Measurements from ENCODE around the gene PERP. TPM values are rescaled to one million over a fixed set of nuclear protein-coding genes. Genes with fewer than 3 reads are reported as not detected.
"Not testable (repeated sequence)": the region's sequence is repeated elsewhere in the genome, so short reads cannot be mapped to it uniquely, and the experiment has no call there.

PERP gene
- total and polyA plus RNA-seq, 4 experiments from 2014 or later: 4.2 to 8.0 (median 5.6) TPM

- Histone ChIP-seq H3K9me3 (ENCODE audit: control insufficient read depth in 1 of 2, low read length in 2 of 2) (no peaks in the 10 kb centered on the region), H3K27me3 (ENCODE audit: insufficient read depth, low read length) (no peaks in the 10 kb centered on the region), H3K27ac (ENCODE audit: low read depth, low read length) (no peak overlapping the region), H3K4me1 (ENCODE audit: insufficient read depth, low read length) (no peaks in the 10 kb centered on the region), H3K36me3 (ENCODE audit: insufficient read depth, low read length) (no peaks in the 10 kb centered on the region), H3K4me3 (ENCODE audit: low read length in 2 of 2) (no peak overlapping the region)
- no peak for DNase-seq
- Mint-ChIP-seq H3K4me3 (no peak overlapping the region), H3K4me1 (no peaks in the 10 kb centered on the region), H3K36me3 (no peaks in the 10 kb centered on the region), H3K27me3 (peaks cover 13% of the 10 kb centered on the region in 2 donors), H3K9me3 (peaks cover 0 to 5% (median 3%) of the 10 kb centered on the region in 8 donors), H3K27ac (no peak overlapping the region)
- POLR2A ChIA-PET (ENCODE audit: partially characterized antibody): no interaction called here
- intact Hi-C loops (cut with micrococcal nuclease): no loop called here
- CTCF ChIA-PET (ENCODE audit: partially characterized antibody): interaction anchor here (1.2 kb wide), 1 partner anchor 384 kb away, joined by 3 read pairs; no protein-coding TSS in a partner anchor
These were observed 16.9 kb upstream of the PERP start for GRCh38 chr6:138124096-138124495.

DNA sequence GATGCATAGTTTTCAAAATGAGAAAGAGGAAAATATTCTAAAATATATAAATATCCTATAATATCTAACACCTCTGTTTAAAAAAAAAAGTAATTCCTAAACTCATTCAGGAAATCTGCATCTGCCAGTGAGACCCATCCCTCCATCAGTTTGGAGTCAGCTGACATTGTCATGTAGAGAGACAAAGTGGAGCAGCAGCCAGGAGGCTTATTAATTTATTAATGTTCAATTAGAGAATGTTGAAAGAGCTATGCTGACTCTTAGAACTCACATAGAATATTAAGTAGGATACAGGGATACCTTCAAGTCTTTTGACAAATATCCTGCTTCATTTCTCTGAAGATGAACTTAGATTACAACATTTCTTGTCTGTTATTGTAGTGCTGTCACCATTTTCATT lies 12.8 kb upstream of the PERP start:
- intact Hi-C loops (cut with micrococcal nuclease): loop anchor here (5.0 kb wide), 1 partner anchor 867 kb away; the partner anchor contains the start of gene REPS1
- ChIA-PET POLR2A (ENCODE audit: partially characterized antibody) (no interaction called here), CTCF (ENCODE audit: partially characterized antibody) (interaction anchor here (0.9 to 9.5 kb wide), 5 partner anchors 9 to 400 kb away, joined by 3 to 141 read pairs (median 54); no protein-coding TSS in a partner anchor)
- DNase-seq: no peak
- Mint-ChIP-seq H3K27me3 (peaks cover 22 to 23% of the 10 kb centered on the region in 2 donors), H3K4me3 (no peak overlapping the region), H3K36me3 (no peaks in the 10 kb centered on the region), H3K4me1 (peaks cover 3 to 5% (median 4%) of the 10 kb centered on the region in 4 donors), H3K27ac (no peak overlapping the region), H3K9me3 (peaks cover 0 to 7% (median 3%) of the 10 kb centered on the region in 8 donors)
- Histone ChIP-seq H3K9me3 (ENCODE audit: control insufficient read depth in 1 of 2, low read length in 2 of 2) (no peaks in the 10 kb centered on the region), H3K27me3 (ENCODE audit: insufficient read depth, low read length) (no peaks in the 10 kb centered on the region), H3K36me3 (ENCODE audit: insufficient read depth, low read length) (no peaks in the 10 kb centered on the region), H3K4me1 (ENCODE audit: insufficient read depth, low read length) (no peaks in the 10 kb centered on the region), H3K27ac (ENCODE audit: low read depth, low read length) (no peak overlapping the region), H3K4me3 (ENCODE audit: low read length in 2 of 2) (no peak overlapping the region)

GRCh38 chr6:138119229-138119628 lies 12.0 kb upstream of the PERP start:
- intact Hi-C loops (cut with micrococcal nuclease): loop anchor here (5.0 kb wide), 1 partner anchor 868 kb away; the partner anchor contains the start of gene REPS1
- H3K4me1 ChIP-seq (ENCODE audit: insufficient read depth, low read length); POLR2A ChIA-PET (ENCODE audit: partially characterized antibody); H3K4me3 Mint-ChIP-seq; H3K4me1 Mint-ChIP-seq; H3K36me3 Mint-ChIP-seq; H3K27ac ChIP-seq (ENCODE audit: low read depth, low read length); H3K27ac Mint-ChIP-seq; H3K4me3 ChIP-seq (ENCODE audit: low read length in 2 of 2); H3K9me3 Mint-ChIP-seq; H3K9me3 ChIP-seq (ENCODE audit: control insufficient read depth in 1 of 2, low read length in 2 of 2); H3K36me3 ChIP-seq (ENCODE audit: insufficient read depth, low read length); H3K27me3 ChIP-seq (ENCODE audit: insufficient read depth, low read length); DNase-seq: not testable (repeated sequence)
- peaks cover 25 to 26% of the 10 kb centered on the region in 2 donors for H3K27me3 Mint-ChIP-seq
- CTCF ChIA-PET (ENCODE audit: partially characterized antibody): interaction anchor here (5.4 to 9.5 kb wide), 4 partner anchors 14 to 400 kb away, joined by 41 to 141 read pairs (median 66); no protein-coding TSS in a partner anchor

DNA sequence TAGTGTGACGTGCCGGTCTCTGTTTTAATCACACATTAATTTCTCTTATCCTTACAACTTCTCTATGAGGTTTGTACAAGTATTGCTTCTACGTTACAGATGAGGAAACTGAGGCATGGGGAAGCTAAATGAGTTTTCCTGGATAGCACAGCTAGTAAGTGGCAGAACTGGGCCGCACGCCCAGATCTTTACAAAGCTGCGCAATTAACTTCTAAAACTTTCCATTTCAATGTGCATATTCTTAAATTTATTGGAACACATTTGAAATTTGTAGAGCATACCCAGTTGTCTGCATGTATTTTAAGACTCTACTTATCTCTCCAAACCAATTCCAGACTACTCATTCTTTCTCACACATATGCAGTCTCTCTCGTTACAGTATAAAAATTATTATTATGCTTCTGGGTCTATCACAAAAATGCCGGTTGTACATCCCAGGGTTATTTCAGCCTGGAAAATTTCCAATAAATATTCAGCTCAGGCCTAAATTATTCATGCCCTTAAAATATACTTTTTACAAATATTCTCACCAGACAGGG lies 10.2 kb upstream of the PERP start:
- POLR2A ChIA-PET (ENCODE audit: partially characterized antibody): no interaction called here
- peaks cover 20% of the 10 kb centered on the region in 2 donors for H3K27me3 Mint-ChIP-seq
- intact Hi-C loops (cut with micrococcal nuclease): loop anchor here (2.0 to 5.0 kb wide), 2 partner anchors 391 to 870 kb away; partner anchors contain the start of gene REPS1
- H3K36me3 Mint-ChIP-seq: no peaks in the 10 kb centered on the region
- peaks cover 3 to 5% (median 4%) of the 10 kb centered on the region in 4 donors for H3K4me1 Mint-ChIP-seq
- no peak overlapping the region for H3K27ac ChIP-seq (ENCODE audit: low read depth, low read length)
- H3K4me1 ChIP-seq (ENCODE audit: insufficient read depth, low read length): no peaks in the 10 kb centered on the region
- CTCF ChIA-PET (ENCODE audit: partially characterized antibody): interaction anchor here (0.7 to 9.5 kb wide), 24 partner anchors 8 to 648 kb away, joined by 3 to 141 read pairs (median 10); partner anchors contain the start of gene HEBP2
- H3K9me3 Mint-ChIP-seq: peaks cover 0 to 1% (median 0%) of the 10 kb centered on the region in 8 donors
- H3K4me3 Mint-ChIP-seq: no peak overlapping the region
- no peak for DNase-seq
- H3K27me3 ChIP-seq (ENCODE audit: insufficient read depth, low read length): no peaks in the 10 kb centered on the region
- no peak overlapping the region for H3K27ac Mint-ChIP-seq
- no peaks in the 10 kb centered on the region for H3K36me3 ChIP-seq (ENCODE audit: insufficient read depth, low read length)
- no peaks in the 10 kb centered on the region for H3K9me3 ChIP-seq (ENCODE audit: control insufficient read depth in 1 of 2, low read length in 2 of 2)
- no peak overlapping the region for H3K4me3 ChIP-seq (ENCODE audit: low read length in 2 of 2)

- ChIA-PET CTCF (ENCODE audit: partially characterized antibody) (interaction anchor here (0.7 to 9.5 kb wide), 35 partner anchors 8 to 871 kb away, joined by 3 to 141 read pairs (median 6); partner anchors contain the start of gene HEBP2), POLR2A (ENCODE audit: partially characterized antibody) (no interaction called here)
- no peaks in the 10 kb centered on the region for H3K36me3 Mint-ChIP-seq
- H3K36me3 ChIP-seq (ENCODE audit: insufficient read depth, low read length): no peaks in the 10 kb centered on the region
- H3K4me1 Mint-ChIP-seq: peaks cover 3 to 5% (median 4%) of the 10 kb centered on the region in 4 donors
- no peak overlapping the region for H3K27ac Mint-ChIP-seq
- no peaks in the 10 kb centered on the region for H3K9me3 ChIP-seq (ENCODE audit: control insufficient read depth in 1 of 2, low read length in 2 of 2)
- H3K27me3 Mint-ChIP-seq: peaks cover 20% of the 10 kb centered on the region in 2 donors
- intact Hi-C loops (cut with micrococcal nuclease): loop anchor here (1.0 to 5.0 kb wide), 7 partner anchors 171 to 871 kb away; partner anchors contain the start of gene REPS1
- DNase-seq: no peak
- no peak overlapping the region for H3K4me3 Mint-ChIP-seq
- H3K4me1 ChIP-seq (ENCODE audit: insufficient read depth, low read length): no peaks in the 10 kb centered on the region
- H3K4me3 ChIP-seq (ENCODE audit: low read length in 2 of 2): no peak overlapping the region
- H3K9me3 Mint-ChIP-seq: peaks cover 0 to 1% (median 0%) of the 10 kb centered on the region in 8 donors
- H3K27me3 ChIP-seq (ENCODE audit: insufficient read depth, low read length): no peaks in the 10 kb centered on the region
- H3K27ac ChIP-seq (ENCODE audit: low read depth, low read length): no peak overlapping the region
These were observed 9.4 kb upstream of the PERP start for GRCh38 chr6:138116661-138116999.

DNA sequence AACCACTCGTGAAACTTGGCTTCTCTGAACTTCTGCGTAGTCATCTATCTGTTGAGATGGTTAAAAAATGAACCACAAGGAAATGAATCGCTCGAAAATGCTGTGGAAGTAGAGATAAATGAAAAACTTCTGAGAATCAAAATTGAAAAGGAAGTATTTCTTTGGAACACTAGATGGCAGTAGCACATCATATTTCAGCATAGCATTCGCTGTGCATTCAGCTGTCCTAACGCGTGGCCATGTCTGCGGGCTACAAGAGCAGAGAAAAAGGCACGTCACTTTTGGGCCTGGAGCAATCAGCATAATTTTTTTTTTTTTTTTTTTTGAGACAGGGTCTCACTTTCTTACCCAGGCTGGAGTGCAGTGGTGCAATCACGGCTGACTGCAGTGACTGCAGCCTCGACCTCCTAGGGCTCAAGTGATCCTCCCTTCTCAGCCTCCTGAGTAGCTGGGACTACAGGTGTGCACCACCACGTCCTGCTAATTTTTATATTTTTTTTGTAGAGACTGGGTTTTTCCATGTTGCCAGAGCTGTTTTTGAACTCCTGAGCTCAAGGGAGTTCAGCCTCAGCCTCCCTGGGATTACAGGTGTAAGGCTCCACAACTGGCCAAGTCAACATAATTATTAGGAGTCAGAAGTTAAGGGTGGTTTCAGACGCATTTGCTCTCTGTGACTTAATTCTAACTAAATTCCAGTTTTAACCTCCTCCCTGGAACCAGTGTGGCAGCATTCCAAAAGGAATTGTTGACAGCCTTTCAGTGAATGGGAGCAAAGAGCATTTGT lies 8.8 kb upstream of the PERP start:
- Mint-ChIP-seq H3K4me3 (peak overlapping the region in 1 of 8 donors; percentile 20), H3K4me1 (peaks cover 3 to 5% (median 4%) of the 10 kb centered on the region in 4 donors), H3K27ac (no peak overlapping the region), H3K36me3 (no peaks in the 10 kb centered on the region), H3K9me3 (peaks cover 0 to 1% (median 0%) of the 10 kb centered on the region in 8 donors), H3K27me3 (peaks cover 20 to 21% of the 10 kb centered on the region in 2 donors)
- ChIA-PET CTCF (ENCODE audit: partially characterized antibody) (interaction anchor here (0.7 to 9.5 kb wide), 37 partner anchors 8 to 871 kb away, joined by 3 to 141 read pairs (median 6); partner anchors contain the start of gene HEBP2), POLR2A (ENCODE audit: partially characterized antibody) (interaction anchor here (0.6 to 1.0 kb wide), 3 partner anchors 288 to 401 kb away, joined by 3 read pairs; partner anchors contain the start of gene HEBP2)
- H3K4me3 ChIP-seq (ENCODE audit: low read length in 2 of 2): no peak overlapping the region
- no peaks in the 10 kb centered on the region for H3K9me3 ChIP-seq (ENCODE audit: control insufficient read depth in 1 of 2, low read length in 2 of 2)
- H3K27ac ChIP-seq (ENCODE audit: low read depth, low read length): no peak overlapping the region
- intact Hi-C loops (cut with micrococcal nuclease): loop anchor here (1.0 to 5.0 kb wide), 7 partner anchors 171 to 871 kb away; partner anchors contain the start of gene REPS1
- H3K36me3 ChIP-seq (ENCODE audit: insufficient read depth, low read length): no peaks in the 10 kb centered on the region
- H3K4me1 ChIP-seq (ENCODE audit: insufficient read depth, low read length): no peaks in the 10 kb centered on the region
- no peaks in the 10 kb centered on the region for H3K27me3 ChIP-seq (ENCODE audit: insufficient read depth, low read length)
- peak; percentile 53 to 64 (median 62) for DNase-seq

- H3K9me3 ChIP-seq (ENCODE audit: control insufficient read depth in 1 of 2, low read length in 2 of 2): no peaks in the 10 kb centered on the region
- H3K4me3 Mint-ChIP-seq: no peak overlapping the region
- H3K4me1 Mint-ChIP-seq: peaks cover 3 to 5% (median 4%) of the 10 kb centered on the region in 4 donors
- ChIA-PET CTCF (ENCODE audit: partially characterized antibody) (interaction anchor here (0.7 to 9.5 kb wide), 26 partner anchors 10 to 906 kb away, joined by 3 to 141 read pairs (median 6); partner anchors contain the start of gene HEBP2), POLR2A (ENCODE audit: partially characterized antibody) (interaction anchor here (1.0 kb wide), 1 partner anchor 402 kb away, joined by 3 read pairs; no protein-coding TSS in a partner anchor)
- no peaks in the 10 kb centered on the region for H3K36me3 Mint-ChIP-seq
- peaks cover 0 to 1% (median 0%) of the 10 kb centered on the region in 8 donors for H3K9me3 Mint-ChIP-seq
- no peaks in the 10 kb centered on the region for H3K36me3 ChIP-seq (ENCODE audit: insufficient read depth, low read length)
- no peaks in the 10 kb centered on the region for H3K4me1 ChIP-seq (ENCODE audit: insufficient read depth, low read length)
- H3K27ac ChIP-seq (ENCODE audit: low read depth, low read length): no peak overlapping the region
- no peaks in the 10 kb centered on the region for H3K27me3 ChIP-seq (ENCODE audit: insufficient read depth, low read length)
- intact Hi-C loops (cut with micrococcal nuclease): loop anchor here (5.0 kb wide), 1 partner anchor 872 kb away; the partner anchor contains the start of gene REPS1
- no peak overlapping the region for H3K4me3 ChIP-seq (ENCODE audit: low read length in 2 of 2)
- no peak for DNase-seq
- H3K27ac Mint-ChIP-seq: no peak overlapping the region
- H3K27me3 Mint-ChIP-seq: peaks cover 17% of the 10 kb centered on the region in 2 donors
These were observed 8.0 kb upstream of the PERP start for GRCh38 chr6:138115201-138115600.
